ENCODE data around the gene DENND2D. TPM values are rescaled to one million over a fixed set of nuclear protein-coding genes. Genes with fewer than 3 reads are reported as not detected.

Gene DENND2D
- total RNA-seq, 1 experiment from 2014 or later = 2.1 TPM

GRCh38 chr1:111220302-111220890, 19.9 kb upstream of the DENND2D start:
- H3K4me3 Mint-ChIP-seq = no peak overlapping the region
- ChIA-PET CTCF (interaction anchor here (0.6 to 3.7 kb wide), 4 partner anchors 114 to 179 kb away, joined by 3 to 38 read pairs (median 5); no protein-coding TSS in a partner anchor), POLR2A (no interaction called here)
- ATAC-seq (no peak), DNase-seq (ENCODE audit: low spot score) (no peak)
- H3K4me1 Mint-ChIP-seq = peaks cover 53% of the 10 kb centered on the region
- H3K36me3 Mint-ChIP-seq = no peaks in the 10 kb centered on the region
- no peak for TF ChIP-seq NFATC4 (CRISPR knock-in tag; IDR thresholded peaks at IDR 0.05)
- TF ChIP-seq, protein P1, sequence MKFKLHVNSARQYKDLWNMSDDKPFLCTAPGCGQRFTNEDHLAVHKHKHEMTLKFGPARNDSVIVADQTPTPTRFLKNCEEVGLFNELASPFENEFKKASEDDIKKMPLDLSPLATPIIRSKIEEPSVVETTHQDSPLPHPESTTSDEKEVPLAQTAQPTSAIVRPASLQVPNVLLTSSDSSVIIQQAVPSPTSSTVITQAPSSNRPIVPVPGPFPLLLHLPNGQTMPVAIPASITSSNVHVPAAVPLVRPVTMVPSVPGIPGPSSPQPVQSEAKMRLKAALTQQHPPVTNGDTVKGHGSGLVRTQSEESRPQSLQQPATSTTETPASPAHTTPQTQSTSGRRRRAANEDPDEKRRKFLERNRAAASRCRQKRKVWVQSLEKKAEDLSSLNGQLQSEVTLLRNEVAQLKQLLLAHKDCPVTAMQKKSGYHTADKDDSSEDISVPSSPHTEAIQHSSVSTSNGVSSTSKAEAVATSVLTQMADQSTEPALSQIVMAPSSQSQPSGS (CRISPR knock-in tag; IDR thresholded peaks at IDR 0.05; ENCODE audit: borderline replicate concordance, low read depth) = no peak
- TF ChIP-seq ELF4 (CRISPR knock-in tag; IDR thresholded peaks at IDR 0.05; ENCODE audit: low read depth) = no peak
- no peak for TF ChIP-seq ETV6 (CRISPR knock-in tag; IDR thresholded peaks at IDR 0.05)
- no peak for TF ChIP-seq CREM (CRISPR knock-in tag; IDR thresholded peaks at IDR 0.05)
- no peak for TF ChIP-seq IRF2 (CRISPR knock-in tag; IDR thresholded peaks at IDR 0.05; ENCODE audit: borderline replicate concordance, low read depth)
- no peak for TF ChIP-seq RORB (CRISPR knock-in tag; IDR thresholded peaks at IDR 0.05)
- no peak for TF ChIP-seq TP53 (CRISPR knock-in tag; IDR thresholded peaks at IDR 0.05)
- TF ChIP-seq ZNF416 (CRISPR knock-in tag; IDR thresholded peaks at IDR 0.05) = no peak
- TF ChIP-seq MXD4 (CRISPR knock-in tag; IDR thresholded peaks at IDR 0.05; ENCODE audit: borderline replicate concordance) = no peak
- TF ChIP-seq ZNF396 (CRISPR knock-in tag; IDR thresholded peaks at IDR 0.05; ENCODE audit: borderline replicate concordance) = no peak
- no peak for TF ChIP-seq GRHL2 (CRISPR knock-in tag; IDR thresholded peaks at IDR 0.05; ENCODE audit: insufficient replicate concordance, severe bottlenecking)
- TF ChIP-seq HMGXB4 (CRISPR knock-in tag; IDR thresholded peaks at IDR 0.05) = no peak
- TF ChIP-seq HMGA2 (CRISPR knock-in tag; IDR thresholded peaks at IDR 0.05) = no peak
- no peak overlapping the region for H3K27ac Mint-ChIP-seq
- H3K9me3 Mint-ChIP-seq = 0 out of 2 replicates have a peak, but pooled peaks cover 11% of the 10 kb centered on the region
- H3K27me3 Mint-ChIP-seq (ENCODE audit: low read depth) = no peaks in the 10 kb centered on the region

GRCh38 chr1:111219557-111220286, 19.3 kb upstream of the DENND2D start:
- 0 out of 2 replicates have a peak overlapping the region, but pooled peaks have one; percentile 3 for H3K27ac Mint-ChIP-seq
- peak; percentile 7 for ATAC-seq
- TF ChIP-seq, protein P2, sequence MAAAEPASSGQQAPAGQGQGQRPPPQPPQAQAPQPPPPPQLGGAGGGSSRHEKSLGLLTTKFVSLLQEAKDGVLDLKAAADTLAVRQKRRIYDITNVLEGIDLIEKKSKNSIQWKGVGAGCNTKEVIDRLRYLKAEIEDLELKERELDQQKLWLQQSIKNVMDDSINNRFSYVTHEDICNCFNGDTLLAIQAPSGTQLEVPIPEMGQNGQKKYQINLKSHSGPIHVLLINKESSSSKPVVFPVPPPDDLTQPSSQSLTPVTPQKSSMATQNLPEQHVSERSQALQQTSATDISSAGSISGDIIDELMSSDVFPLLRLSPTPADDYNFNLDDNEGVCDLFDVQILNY (CRISPR knock-in tag; IDR thresholded peaks at IDR 0.05) = no peak
- TF ChIP-seq TCF7 (CRISPR knock-in tag; IDR thresholded peaks at IDR 0.05; ENCODE audit: low read depth) (no peak), NFE2L1 (CRISPR knock-in tag; IDR thresholded peaks at IDR 0.05) (no peak), NR1H2 (CRISPR knock-in tag; IDR thresholded peaks at IDR 0.05) (no peak), ATF1 (CRISPR knock-in tag; IDR thresholded peaks at IDR 0.05) (no peak), ESRRA (CRISPR knock-in tag; IDR thresholded peaks at IDR 0.05; ENCODE audit: borderline replicate concordance) (no peak), IRF1 (CRISPR knock-in tag; IDR thresholded peaks at IDR 0.05) (no peak), CBFB (CRISPR knock-in tag; IDR thresholded peaks at IDR 0.05; ENCODE audit: low read depth) (no peak), TEAD1 (CRISPR knock-in tag; IDR thresholded peaks at IDR 0.05) (no peak), ZNF416 (CRISPR knock-in tag; IDR thresholded peaks at IDR 0.05) (no peak), NFATC4 (CRISPR knock-in tag; IDR thresholded peaks at IDR 0.05) (no peak), FOXJ3 (CRISPR knock-in tag; IDR thresholded peaks at IDR 0.05; ENCODE audit: borderline replicate concordance) (no peak), TEAD4 (CRISPR knock-in tag; IDR thresholded peaks at IDR 0.05) (no peak)
- TF ChIP-seq, protein P1 (CRISPR knock-in tag; IDR thresholded peaks at IDR 0.05; ENCODE audit: borderline replicate concordance, low read depth) = no peak
- TF ChIP-seq, protein P3, sequence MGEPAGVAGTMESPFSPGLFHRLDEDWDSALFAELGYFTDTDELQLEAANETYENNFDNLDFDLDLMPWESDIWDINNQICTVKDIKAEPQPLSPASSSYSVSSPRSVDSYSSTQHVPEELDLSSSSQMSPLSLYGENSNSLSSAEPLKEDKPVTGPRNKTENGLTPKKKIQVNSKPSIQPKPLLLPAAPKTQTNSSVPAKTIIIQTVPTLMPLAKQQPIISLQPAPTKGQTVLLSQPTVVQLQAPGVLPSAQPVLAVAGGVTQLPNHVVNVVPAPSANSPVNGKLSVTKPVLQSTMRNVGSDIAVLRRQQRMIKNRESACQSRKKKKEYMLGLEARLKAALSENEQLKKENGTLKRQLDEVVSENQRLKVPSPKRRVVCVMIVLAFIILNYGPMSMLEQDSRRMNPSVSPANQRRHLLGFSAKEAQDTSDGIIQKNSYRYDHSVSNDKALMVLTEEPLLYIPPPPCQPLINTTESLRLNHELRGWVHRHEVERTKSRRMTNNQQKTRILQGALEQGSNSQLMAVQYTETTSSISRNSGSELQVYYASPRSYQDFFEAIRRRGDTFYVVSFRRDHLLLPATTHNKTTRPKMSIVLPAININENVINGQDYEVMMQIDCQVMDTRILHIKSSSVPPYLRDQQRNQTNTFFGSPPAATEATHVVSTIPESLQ (CRISPR knock-in tag; IDR thresholded peaks at IDR 0.05) = no peak

More at GRCh38 chr1:111219557-111220286, 19.3 kb upstream of the DENND2D start:
- H3K36me3 Mint-ChIP-seq = no peaks in the 10 kb centered on the region
- no peak overlapping the region for H3K4me3 Mint-ChIP-seq
- H3K9me3 Mint-ChIP-seq = 0 out of 2 replicates have a peak, but pooled peaks cover 11% of the 10 kb centered on the region
- no peaks in the 10 kb centered on the region for H3K27me3 Mint-ChIP-seq (ENCODE audit: low read depth)
- H3K4me1 Mint-ChIP-seq = peaks cover 56% of the 10 kb centered on the region
- ChIA-PET CTCF (interaction anchor here (1.1 to 1.7 kb wide), 3 partner anchors 23 to 192 kb away, joined by 3 to 7 read pairs (median 3); no protein-coding TSS in a partner anchor), POLR2A (no interaction called here)
- no peak for DNase-seq (ENCODE audit: low spot score)
